Activated CD4-positive, alpha-beta T cell treated with anti-CD3 and anti-CD28 coated beads, Interleukin-2, amount 10 ng/mL, durations not matched to agents 7 days and 5 days (primary cell): ENCODE measurements around the gene KIF1C. TPM values are rescaled to one million over a fixed set of nuclear protein-coding genes. Genes with fewer than 3 reads are reported as not detected.
"Not testable (repeated sequence)": the region's sequence is repeated elsewhere in the genome, so short reads cannot be mapped to it uniquely, and the experiment has no call there.

Source experiments
- CTCF ChIA-PET: fragments of 350-600 bp; sonication (Branson Sonifier 250); formaldehyde crosslinking; loops from one replicate; lab custom pipeline; 2021; ENCODE audit warnings: antibody characterized with exemption; lab: Charles Lee
- POLR2A ChIA-PET: fragments of 350-600 bp; sonication (Branson Sonifier 250); formaldehyde crosslinking; loops from one replicate; lab custom pipeline; 2021; ENCODE audit warnings: antibody characterized with exemption; lab: Charles Lee
- DNase-seq: peaks from one replicate; pipeline ENCODE4 v3.0.0-alpha.2; 2020
- H3K27ac Mint-ChIP-seq: one replicate; pipeline ENCODE4 v1.8.0; 2021; ENCODE audit warnings: mild to moderate bottlenecking, moderate library complexity, mixed read lengths
- H3K27me3 Mint-ChIP-seq: one replicate; pipeline ENCODE4 v1.8.0; 2021; ENCODE audit warnings: mixed read lengths
- H3K36me3 Mint-ChIP-seq: one replicate; pipeline ENCODE4 v1.8.0; 2021; ENCODE audit warnings: low read depth, mixed read lengths
- H3K4me1 Mint-ChIP-seq: one replicate; pipeline ENCODE4 v1.8.0; 2021; ENCODE audit warnings: mixed read lengths
- H3K4me3 Mint-ChIP-seq: one replicate; pipeline ENCODE4 v1.8.0; 2021; ENCODE audit warnings: mild to moderate bottlenecking, moderate library complexity, mixed read lengths
- H3K9me3 Mint-ChIP-seq: one replicate; pipeline ENCODE4 v1.8.0; 2021; ENCODE audit warnings: mixed read lengths
- total RNA-seq, 2 experiments: library from RNA; stranded (reverse); gene quantifications; one replicate each; pipeline ENCODE4 v1.2.3, GENCODE V29; 2021

Gene KIF1C
- total RNA-seq, 2 experiments from 2014 or later: 36.6 to 48.8 TPM

DNA sequence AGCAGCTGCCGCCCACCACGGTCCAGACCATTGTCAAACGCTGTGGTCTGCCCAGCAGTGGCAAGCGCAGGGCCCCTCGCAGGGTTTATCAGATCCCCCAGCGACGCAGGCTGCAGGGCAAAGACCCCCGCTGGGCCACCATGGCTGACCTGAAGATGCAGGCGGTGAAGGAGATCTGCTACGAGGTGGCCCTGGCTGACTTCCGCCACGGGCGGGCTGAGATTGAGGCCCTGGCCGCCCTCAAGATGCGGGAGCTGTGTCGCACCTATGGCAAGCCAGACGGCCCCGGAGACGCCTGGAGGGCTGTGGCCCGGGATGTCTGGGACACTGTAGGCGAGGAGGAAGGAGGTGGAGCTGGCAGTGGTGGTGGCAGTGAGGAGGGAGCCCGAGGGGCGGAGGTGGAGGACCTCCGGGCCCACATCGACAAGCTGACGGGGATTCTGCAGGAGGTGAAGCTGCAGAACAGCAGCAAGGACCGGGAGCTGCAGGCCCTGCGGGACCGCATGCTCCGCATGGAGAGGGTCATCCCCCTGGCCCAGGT is 24.5 kb downstream of the KIF1C start:
- DNase-seq: no peak
- POLR2A ChIA-PET: no interaction called here
- H3K36me3 Mint-ChIP-seq: peaks cover 18% of the 10 kb centered on the region

DNA sequence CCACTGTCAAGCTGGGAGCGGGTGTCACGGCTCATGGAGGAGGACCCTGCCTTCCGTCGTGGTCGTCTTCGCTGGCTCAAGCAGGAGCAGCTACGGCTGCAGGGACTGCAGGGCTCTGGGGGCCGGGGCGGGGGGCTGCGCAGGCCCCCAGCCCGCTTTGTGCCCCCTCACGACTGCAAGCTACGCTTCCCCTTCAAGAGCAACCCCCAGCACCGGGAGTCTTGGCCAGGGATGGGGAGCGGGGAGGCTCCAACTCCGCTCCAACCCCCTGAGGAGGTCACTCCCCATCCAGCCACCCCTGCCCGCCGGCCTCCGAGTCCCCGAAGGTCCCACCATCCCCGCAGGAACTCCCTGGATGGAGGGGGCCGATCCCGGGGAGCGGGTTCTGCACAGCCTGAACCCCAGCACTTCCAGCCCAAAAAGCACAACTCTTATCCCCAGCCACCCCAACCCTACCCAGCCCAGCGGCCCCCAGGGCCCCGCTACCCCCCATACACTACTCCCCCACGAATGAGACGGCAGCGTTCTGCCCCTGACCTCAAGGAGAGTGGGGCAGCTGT is 25.9 kb downstream of the KIF1C start:
- H3K27me3 Mint-ChIP-seq: no peaks in the 10 kb centered on the region
- CTCF ChIA-PET: interaction anchor here (0.8 to 1.8 kb wide), 4 partner anchors 12 to 34 kb away, joined by 3 to 4 read pairs (median 3); partner anchors contain the start of gene SLC52A1
- no peaks in the 10 kb centered on the region for H3K9me3 Mint-ChIP-seq
- no peak for DNase-seq
- no peak overlapping the region for H3K4me3 Mint-ChIP-seq
- POLR2A ChIA-PET: no interaction called here
- peaks cover 18% of the 10 kb centered on the region for H3K36me3 Mint-ChIP-seq
- peaks cover 18% of the 10 kb centered on the region for H3K4me1 Mint-ChIP-seq
- H3K27ac Mint-ChIP-seq: no peak overlapping the region

More for the DNA sequence above, 24.5 kb downstream of the KIF1C start:
- H3K27ac Mint-ChIP-seq: no peak overlapping the region
- no peaks in the 10 kb centered on the region for H3K9me3 Mint-ChIP-seq
- peaks cover 18% of the 10 kb centered on the region for H3K4me1 Mint-ChIP-seq
- no peak overlapping the region for H3K4me3 Mint-ChIP-seq
- no peaks in the 10 kb centered on the region for H3K27me3 Mint-ChIP-seq
- CTCF ChIA-PET: interaction anchor here (0.6 to 1.8 kb wide), 5 partner anchors 8 to 27 kb away, joined by 3 to 4 read pairs (median 3); partner anchors contain the start of gene SLC52A1

DNA sequence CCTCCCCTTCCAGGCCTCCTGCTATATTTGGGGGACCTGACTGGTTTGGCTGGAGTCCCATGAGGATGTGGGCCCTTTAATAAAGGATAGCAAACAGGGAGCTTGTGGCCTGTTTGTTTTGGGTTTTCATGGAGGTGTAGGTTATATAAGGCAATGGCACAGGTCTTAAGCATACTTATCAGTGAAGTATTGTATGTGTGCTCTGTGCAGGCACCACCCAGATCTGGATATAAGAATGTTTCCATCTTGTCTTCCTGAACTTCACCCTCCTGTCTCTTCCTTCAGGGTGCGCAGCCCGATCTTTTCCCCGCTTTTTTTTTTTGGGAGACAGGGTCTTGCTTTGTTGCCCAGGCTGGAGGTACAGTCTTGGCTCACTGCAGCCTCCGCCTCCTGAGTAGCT is 26.9 kb downstream of the KIF1C start:
- ChIA-PET POLR2A (no interaction called here), CTCF (interaction anchor here (0.6 kb wide), 1 partner anchor 200 kb away, joined by 5 read pairs; no protein-coding TSS in a partner anchor)
- no peak overlapping the region for H3K27ac Mint-ChIP-seq
- H3K9me3 Mint-ChIP-seq: no peaks in the 10 kb centered on the region
- no peak overlapping the region for H3K4me3 Mint-ChIP-seq
- H3K27me3 Mint-ChIP-seq: no peaks in the 10 kb centered on the region
- peaks cover 16% of the 10 kb centered on the region for H3K36me3 Mint-ChIP-seq
- DNase-seq: no peak
- peaks cover 8% of the 10 kb centered on the region for H3K4me1 Mint-ChIP-seq

DNA sequence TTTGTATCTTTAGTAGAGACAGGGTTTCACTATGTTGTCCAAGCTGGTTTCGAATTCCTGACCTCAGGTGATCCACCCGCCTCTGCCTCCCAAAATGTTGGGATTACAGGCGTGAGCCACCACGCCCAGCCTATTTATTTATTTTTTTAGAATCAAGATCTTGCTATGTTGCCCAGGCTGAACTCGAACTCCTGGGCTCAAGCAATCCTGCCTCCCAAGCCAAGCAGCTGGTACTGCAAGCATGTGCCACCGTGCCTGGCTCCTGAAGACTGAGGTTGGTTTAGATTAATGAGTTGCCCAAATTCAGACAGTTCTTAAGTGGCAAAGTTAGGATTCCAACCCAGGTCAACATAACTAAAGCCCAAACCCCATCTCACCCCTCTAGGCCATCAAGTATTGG is 29.5 kb downstream of the KIF1C start:
- H3K27ac Mint-ChIP-seq: no peak overlapping the region
- H3K4me1 Mint-ChIP-seq: peaks cover 24% of the 10 kb centered on the region
- H3K27me3 Mint-ChIP-seq: no peaks in the 10 kb centered on the region
- peaks cover 11% of the 10 kb centered on the region for H3K36me3 Mint-ChIP-seq
- ChIA-PET CTCF (interaction anchor here (0.9 to 1.2 kb wide), 2 partner anchors 35 to 47 kb away, joined by 3 read pairs; no protein-coding TSS in a partner anchor), POLR2A (no interaction called here)
- no peaks in the 10 kb centered on the region for H3K9me3 Mint-ChIP-seq
- H3K4me3 Mint-ChIP-seq: no peak overlapping the region
- no peak for DNase-seq

DNA sequence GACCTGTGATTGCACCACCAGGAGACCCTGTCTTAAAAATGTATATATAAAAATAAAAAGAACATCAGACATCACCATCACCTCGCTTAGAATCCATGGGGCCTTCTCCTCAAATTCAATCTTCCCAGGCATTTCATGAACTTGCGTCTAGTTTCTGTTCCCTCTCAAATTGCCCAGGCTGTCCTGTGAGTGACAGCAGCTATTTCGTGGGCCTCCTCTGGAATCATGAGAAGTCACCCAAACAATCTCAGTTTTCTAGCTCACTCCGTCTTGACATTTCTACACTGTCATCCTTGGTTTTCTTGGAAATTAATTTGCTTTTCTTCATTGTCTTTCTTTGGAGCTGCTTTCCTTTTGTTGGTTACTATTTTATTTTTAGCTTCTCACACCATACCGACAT is 30.2 kb downstream of the KIF1C start:
- H3K27ac Mint-ChIP-seq: no peak overlapping the region
- no peaks in the 10 kb centered on the region for H3K27me3 Mint-ChIP-seq
- H3K4me1 Mint-ChIP-seq: peaks cover 27% of the 10 kb centered on the region
- no peak for DNase-seq
- CTCF ChIA-PET: interaction anchor here (0.9 to 3.5 kb wide), 6 partner anchors 8 to 47 kb away, joined by 3 to 14 read pairs (median 3); no protein-coding TSS in a partner anchor
- no peak overlapping the region for H3K4me3 Mint-ChIP-seq
- H3K9me3 Mint-ChIP-seq: no peaks in the 10 kb centered on the region
- H3K36me3 Mint-ChIP-seq: peaks cover 7% of the 10 kb centered on the region
- POLR2A ChIA-PET: no interaction called here

DNA sequence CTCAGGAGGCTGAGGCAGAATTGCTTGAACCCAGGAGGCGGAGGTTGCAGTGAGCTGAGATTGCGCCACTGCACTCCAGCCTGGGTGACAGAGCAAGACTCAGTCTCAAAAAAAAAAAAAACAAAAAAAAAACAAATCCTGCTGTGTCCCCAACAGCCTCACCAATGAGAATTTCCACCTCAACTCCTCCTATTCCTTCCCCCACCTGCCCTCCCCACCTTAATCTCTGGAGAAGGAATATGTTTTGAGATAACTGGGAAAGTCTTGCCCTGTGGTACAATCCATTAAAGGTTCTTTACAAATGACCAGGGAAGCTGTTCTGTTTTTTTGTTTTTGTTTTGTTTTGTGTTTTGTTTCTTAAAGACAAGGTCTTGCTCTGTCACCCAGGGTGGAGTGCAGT is 32.4 kb downstream of the KIF1C start:
- peak overlapping the region; percentile 77 for H3K4me3 Mint-ChIP-seq
- H3K9me3 Mint-ChIP-seq: not testable (repeated sequence)
- POLR2A ChIA-PET: interaction anchor here (0.8 kb wide), 1 partner anchor 11 kb away, joined by 3 read pairs; no protein-coding TSS in a partner anchor

DNA sequence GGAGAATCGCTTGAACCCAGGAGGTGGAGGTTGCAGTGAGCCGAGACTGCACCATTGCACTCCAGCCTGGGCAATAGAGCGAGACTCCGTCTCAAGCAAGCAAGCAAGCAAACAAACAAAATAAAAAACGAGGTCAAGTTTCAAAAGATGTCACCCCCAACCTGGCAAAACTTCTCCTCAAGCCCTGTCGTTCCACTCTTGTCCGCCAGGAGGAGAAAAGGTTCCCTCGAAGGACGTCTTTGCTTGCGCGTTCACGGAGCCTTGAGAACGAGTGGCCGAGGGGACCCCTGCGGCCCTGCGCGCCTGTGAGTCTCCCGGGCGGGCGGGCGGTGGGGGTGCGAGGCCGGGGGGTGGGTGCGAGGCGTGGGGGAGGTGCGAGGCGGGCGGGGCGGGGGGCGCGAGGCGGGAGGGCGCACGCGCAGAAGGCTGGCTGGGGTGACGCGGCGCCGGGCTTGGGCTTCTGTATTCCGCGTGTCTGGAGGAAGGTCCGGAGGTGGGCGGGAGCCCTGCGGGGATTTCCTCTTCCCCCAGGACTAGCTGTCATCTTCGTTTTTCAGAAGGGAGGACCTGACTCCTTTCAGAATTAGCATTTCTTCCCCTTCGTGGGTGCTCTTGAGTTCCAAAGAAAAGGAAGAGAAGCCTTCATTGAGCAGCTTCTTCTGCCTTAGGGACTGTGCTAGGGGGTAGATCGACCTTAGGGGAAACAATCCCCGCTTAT is 33.8 kb downstream of the KIF1C start:
- no peaks in the 10 kb centered on the region for H3K27me3 Mint-ChIP-seq
- peak overlapping the region; percentile 77 for H3K4me3 Mint-ChIP-seq
- peaks cover 4% of the 10 kb centered on the region for H3K36me3 Mint-ChIP-seq
- CTCF ChIA-PET: interaction anchor here (0.7 to 3.5 kb wide), 18 partner anchors 11 to 122 kb away, joined by 3 to 14 read pairs (median 4); partner anchors contain the start of gene INCA1
- POLR2A ChIA-PET: no interaction called here
- H3K27ac Mint-ChIP-seq: peak overlapping the region; percentile 94
- no peaks in the 10 kb centered on the region for H3K9me3 Mint-ChIP-seq
- DNase-seq: peak; percentile 87
- peaks cover 30% of the 10 kb centered on the region for H3K4me1 Mint-ChIP-seq

More for the DNA sequence above, 32.4 kb downstream of the KIF1C start:
- not testable (repeated sequence) for H3K36me3 Mint-ChIP-seq, H3K27me3 Mint-ChIP-seq, DNase-seq
- CTCF ChIA-PET: interaction anchor here (0.9 to 3.5 kb wide), 11 partner anchors 8 to 79 kb away, joined by 3 to 14 read pairs (median 4); partner anchors contain the start of genes ENO3 and INCA1
- Mint-ChIP-seq H3K27ac (peak overlapping the region; percentile 94), H3K4me1 (peaks cover 30% of the 10 kb centered on the region)

DNA sequence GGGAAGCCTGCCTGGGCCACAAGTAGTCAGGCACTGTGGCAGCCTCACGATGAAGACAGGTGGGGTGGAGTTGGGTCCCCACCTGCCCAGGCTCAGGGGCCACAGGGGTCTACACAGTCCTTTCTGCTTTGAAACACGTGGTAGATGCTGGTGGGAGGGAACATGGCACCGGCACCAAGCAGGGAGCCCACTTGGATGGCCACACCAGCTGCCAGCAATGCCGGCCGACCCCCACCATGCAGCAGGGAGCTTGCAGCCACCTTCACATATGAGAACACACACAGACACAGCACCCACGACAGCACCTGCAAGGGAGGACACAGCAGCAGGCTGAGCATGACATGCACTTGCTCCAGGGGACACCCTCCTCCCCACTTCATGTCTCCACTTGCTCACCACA is 35.1 kb downstream of the KIF1C start:
- no peak overlapping the region for H3K27ac Mint-ChIP-seq
- H3K36me3 Mint-ChIP-seq: peaks cover 4% of the 10 kb centered on the region
- DNase-seq: no peak
- H3K4me1 Mint-ChIP-seq: peaks cover 33% of the 10 kb centered on the region
- H3K9me3 Mint-ChIP-seq: no peaks in the 10 kb centered on the region
- ChIA-PET CTCF (interaction anchor here (0.6 to 1.2 kb wide), 2 partner anchors 10 to 123 kb away, joined by 3 read pairs; no protein-coding TSS in a partner anchor), POLR2A (no interaction called here)
- no peak overlapping the region for H3K4me3 Mint-ChIP-seq
- H3K27me3 Mint-ChIP-seq: no peaks in the 10 kb centered on the region

DNA sequence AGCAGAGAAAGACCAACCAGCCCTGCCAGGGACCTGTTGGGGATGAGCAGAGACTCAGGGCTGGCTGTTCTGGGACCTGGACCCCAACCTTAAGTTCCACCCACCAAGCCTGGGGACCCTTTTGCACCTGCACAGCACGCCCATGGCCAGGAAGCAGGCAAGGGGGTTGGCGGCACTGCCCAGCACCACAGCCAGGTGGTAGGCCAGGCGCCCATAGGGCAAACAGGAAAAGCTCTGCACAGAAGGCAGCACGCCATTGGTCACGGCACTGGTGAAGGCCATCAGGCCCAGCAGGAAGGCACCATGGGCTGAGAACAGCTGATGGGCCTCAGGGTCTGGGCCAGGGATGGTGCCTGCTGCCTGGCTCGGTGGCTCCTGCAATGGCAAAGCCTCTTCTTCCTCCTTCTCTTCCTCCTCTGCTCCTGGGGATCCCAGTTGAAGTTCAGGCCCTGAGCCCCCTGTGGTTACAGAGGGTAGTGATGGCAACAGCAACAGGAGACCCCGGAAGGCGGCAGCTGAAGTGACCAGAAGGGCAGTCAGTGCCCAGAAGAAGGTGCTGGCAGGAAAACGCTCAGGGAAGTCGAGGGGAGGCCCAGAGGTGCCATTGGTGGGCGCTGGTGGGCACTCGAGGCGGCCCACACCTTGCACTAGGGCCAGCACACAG is 35.7 kb downstream of the KIF1C start:
- H3K9me3 Mint-ChIP-seq: no peaks in the 10 kb centered on the region
- H3K36me3 Mint-ChIP-seq: peaks cover 4% of the 10 kb centered on the region
- no peaks in the 10 kb centered on the region for H3K27me3 Mint-ChIP-seq
- ChIA-PET CTCF (interaction anchor here (0.6 to 1.4 kb wide), 2 partner anchors 9 to 12 kb away, joined by 3 to 7 read pairs; no protein-coding TSS in a partner anchor), POLR2A (no interaction called here)
- H3K4me3 Mint-ChIP-seq: no peak overlapping the region
- no peak overlapping the region for H3K27ac Mint-ChIP-seq
- no peak for DNase-seq
- H3K4me1 Mint-ChIP-seq: peaks cover 33% of the 10 kb centered on the region

DNA sequence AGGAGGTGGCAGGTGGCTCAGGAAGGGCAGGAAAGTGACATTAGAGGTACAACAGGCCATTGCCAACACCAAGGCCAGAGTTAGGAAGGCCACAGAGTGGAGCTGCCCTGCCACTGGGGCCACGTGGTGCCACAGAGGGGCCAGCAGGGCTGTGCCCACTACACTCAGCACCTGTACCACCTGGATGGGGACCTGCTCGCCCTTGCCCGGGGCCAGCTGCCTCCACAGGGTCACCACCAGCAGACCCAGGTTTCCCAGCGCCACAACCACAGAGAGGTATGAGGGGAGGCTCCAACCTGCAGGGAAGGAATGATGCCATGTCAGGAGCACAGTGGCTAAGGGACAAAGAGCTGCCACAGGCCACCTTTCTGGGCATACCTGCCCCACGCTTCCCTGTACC is 36.3 kb downstream of the KIF1C start:
- H3K9me3 Mint-ChIP-seq: no peaks in the 10 kb centered on the region
- H3K27me3 Mint-ChIP-seq: no peaks in the 10 kb centered on the region
- no peak for DNase-seq
- peaks cover 33% of the 10 kb centered on the region for H3K4me1 Mint-ChIP-seq
- H3K4me3 Mint-ChIP-seq: no peak overlapping the region
- ChIA-PET POLR2A (no interaction called here), CTCF (interaction anchor here (1.4 kb wide), 1 partner anchor 11 kb away, joined by 7 read pairs; no protein-coding TSS in a partner anchor)
- peaks cover 4% of the 10 kb centered on the region for H3K36me3 Mint-ChIP-seq
- no peak overlapping the region for H3K27ac Mint-ChIP-seq

DNA sequence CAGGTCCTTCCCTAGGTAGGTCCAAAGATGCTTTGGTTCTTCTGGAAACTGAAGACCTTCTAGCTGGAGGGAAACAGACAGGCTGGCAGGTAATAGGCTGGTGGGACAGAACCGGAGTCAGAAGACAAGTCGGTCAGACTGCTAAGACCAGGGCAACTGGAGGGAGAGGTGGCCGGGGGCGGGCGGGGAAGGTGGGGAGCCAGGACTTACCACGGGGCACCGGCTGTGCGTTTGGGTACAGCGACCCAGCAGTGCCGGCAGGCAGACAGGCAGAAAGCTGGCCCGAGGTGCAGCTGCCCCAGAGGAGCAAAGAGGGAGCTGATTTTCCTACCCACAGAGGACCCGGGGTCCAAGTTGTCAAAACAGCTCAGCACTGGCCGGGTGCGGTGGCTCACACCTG is 36.9 kb downstream of the KIF1C start:
- DNase-seq: no peak
- Mint-ChIP-seq H3K36me3 (peaks cover 5% of the 10 kb centered on the region), H3K27me3 (no peaks in the 10 kb centered on the region), H3K9me3 (no peaks in the 10 kb centered on the region), H3K27ac (no peak overlapping the region), H3K4me3 (no peak overlapping the region), H3K4me1 (peaks cover 34% of the 10 kb centered on the region)
- CTCF ChIA-PET: interaction anchor here (0.6 to 2.2 kb wide), 6 partner anchors 11 to 70 kb away, joined by 3 to 10 read pairs (median 4); no protein-coding TSS in a partner anchor
- POLR2A ChIA-PET: no interaction called here

DNA sequence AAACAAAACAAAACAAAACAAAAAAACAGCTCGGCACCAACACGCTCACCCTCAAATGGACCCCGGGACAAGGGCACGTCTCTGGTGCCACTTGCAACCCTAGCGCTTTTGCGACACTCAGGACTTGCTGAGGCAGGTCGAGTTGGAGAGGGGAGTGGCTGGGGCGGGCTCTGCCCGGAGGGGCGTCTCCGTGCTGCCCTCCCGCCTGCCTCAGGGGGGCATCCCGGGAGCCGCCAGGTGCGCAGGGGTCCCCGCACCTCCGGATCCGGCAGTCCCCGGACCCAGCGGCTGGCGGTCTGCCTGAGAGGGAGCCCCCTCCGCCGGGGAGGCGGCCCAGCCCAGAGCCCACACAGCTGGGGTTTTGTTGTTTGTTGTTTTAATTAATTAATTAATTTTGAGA is 37.6 kb downstream of the KIF1C start, which contains the start of gene SLC52A1:
Gene SLC52A1, minus strand, starts transcription at position 112 of the 400 bp plus-strand sequence. CDS start 820 bp downstream, outside the sequence.
- Mint-ChIP-seq H3K27me3 (no peaks in the 10 kb centered on the region), H3K27ac (no peak within 1 kb of the TSS), H3K9me3 (peaks cover under 1% of the 10 kb centered on the region), H3K36me3 (peaks cover 6% of the 10 kb centered on the region), H3K4me3 (no peak within 1 kb of the TSS), H3K4me1 (peaks cover 35% of the 10 kb centered on the region)
- ChIA-PET POLR2A (no interaction called here), CTCF (interaction anchor here (1.0 to 2.2 kb wide), 6 partner anchors 10 to 29 kb away, joined by 3 to 11 read pairs (median 6); no protein-coding TSS in a partner anchor)
- DNase-seq: no peak
